Dermis microvascular lymphatic vessel endothelial cell (primary cell): ENCODE results near the gene STX8. TPM values are rescaled to one million over a fixed set of nuclear protein-coding genes. Genes with fewer than 3 reads are reported as not detected.

ENCODE experiments used
- DNase-seq, 2 donors: peaks; one replicate each; pipeline versions ENCODE4 v3.0.0 to v3.0.0-alpha.2; 2010; ENCODE audit warnings: low read depth in 2 of 2
- total RNA-seq: library from RNA; depleted of rRNA; stranded (reverse); fragments of >200 nt; gene quantifications from 2 replicates; pipeline ENCODE4 v1.2.1, GENCODE V29; 2014

Gene STX8
- total RNA-seq, 1 donor from 2014 or later: 49.3 TPM

DNA sequence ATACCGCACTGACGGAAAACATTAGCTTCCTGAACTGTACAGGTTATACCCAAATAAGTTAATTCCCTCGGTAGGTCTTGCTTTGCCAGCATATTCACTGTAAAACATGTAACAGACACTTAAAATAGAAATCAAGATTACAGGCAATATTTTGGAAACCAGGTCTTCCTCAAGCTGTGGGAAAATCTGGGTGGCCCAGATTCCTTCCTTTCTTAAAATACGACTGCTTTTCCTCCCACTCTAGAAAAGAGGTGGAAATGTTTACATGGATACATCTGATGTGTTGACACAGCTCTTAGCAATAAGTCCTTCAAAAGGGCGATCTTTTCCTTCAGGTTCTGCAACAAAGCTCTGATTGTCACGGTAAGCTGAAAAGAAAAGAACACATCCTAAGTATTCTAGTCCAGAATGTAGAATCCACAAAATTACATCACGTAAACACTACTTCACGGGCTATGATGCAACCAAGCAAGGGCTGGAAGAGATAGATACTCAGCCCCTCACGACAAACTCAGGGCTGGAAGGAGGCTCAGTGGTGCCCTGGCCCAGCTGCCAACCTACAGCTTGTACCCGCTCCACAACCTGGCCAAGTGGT, 18.4 kb downstream of the STX8 start:
- DNase-seq: no peak

DNA sequence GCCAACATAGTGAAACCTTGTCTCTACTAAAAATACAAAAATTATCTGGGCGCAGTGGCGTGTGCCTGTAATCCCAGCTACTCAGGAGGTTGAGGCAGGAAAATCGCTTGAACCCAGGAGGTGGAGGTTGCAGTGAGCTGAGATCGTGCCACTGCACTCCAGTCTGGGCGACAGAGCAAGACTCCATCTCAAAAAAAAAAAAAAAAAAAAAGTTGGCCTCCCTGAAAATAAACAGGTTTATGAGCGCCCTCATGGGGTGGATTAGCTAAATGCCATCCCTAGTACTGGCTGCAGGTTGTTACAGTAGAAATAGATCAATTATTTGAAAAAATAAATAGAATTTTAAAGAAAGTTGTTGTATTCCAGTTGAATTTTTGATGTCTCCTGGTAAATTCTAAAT, 20.9 kb downstream of the STX8 start:
- DNase-seq: peak; percentile 36 to 57

DNA sequence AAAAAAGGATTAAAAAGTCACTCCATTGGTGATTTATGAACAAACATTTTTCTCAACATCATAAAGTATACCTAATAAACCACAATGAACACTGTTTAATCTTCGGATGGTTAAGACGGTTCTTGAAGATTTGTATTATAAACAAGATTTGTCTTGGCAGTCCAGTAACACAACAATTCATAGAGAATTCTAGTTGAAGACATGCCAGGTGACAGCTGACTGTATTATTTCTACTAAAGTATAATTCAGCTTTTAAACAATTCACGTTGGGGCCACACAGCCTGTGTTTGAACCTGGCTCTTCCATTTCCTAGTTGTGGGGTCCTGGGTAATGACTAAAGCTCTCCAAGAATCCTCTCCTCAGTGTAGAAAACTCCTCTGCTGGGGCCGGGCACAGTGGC, 22.0 kb downstream of the STX8 start:
- DNase-seq: no peak

DNA sequence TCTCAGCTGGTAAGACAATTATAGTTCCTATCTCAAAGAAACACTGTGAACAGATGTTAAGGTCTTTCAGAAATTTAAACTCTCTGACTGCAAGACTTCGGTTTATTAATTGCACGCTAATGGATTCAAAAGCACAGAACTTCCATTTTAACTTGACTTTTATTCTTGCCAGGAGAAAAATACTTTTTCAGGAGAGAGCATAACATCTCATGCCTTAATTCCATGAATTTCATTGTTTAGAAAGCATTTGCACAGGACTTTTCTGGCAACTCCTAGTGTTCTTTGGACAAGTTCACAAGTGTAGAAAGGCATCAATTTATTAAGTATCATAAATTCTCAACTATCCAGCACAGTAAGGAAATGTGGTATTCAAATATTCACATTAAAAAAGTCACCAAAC, 22.4 kb downstream of the STX8 start:
- no peak for DNase-seq

DNA sequence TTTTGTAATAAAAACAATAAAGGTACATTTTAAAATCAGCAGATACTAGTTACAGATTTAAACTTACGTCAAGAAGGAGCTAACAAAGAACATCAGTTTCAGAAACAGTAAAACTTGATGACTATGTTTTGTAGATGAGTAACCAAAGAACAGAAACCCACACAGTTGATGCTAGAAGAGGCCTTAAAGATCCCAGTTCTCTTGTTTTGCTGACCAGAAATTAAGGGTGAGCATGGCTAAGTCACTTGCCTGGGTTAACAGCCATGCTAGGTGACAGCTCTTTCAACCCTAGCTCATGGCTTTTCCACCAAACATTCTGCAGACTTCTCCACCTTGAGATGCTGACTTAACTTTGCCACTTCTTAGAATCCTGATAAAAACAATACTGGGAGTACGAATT, 26.4 kb downstream of the STX8 start:
- no peak for DNase-seq

DNA sequence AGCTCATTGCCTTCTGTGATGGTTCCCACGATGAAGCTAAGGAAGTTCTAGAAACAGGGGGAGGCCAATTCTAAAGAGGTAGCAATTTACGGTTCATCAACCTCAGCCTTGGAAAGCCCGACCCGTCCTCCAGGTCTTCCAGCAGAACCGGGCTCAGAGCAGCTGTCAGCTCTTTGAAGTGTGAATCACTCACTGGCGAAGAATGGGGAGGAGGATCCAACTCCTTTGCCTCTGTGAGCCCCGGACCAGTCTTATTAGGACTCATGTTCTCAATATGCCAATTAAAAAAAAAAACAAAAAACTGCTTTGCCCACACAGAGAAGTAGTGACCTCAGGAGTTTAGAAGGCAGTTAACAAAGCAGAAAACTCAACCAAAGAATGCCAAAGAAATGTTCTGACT, 31.4 kb downstream of the STX8 start:
- DNase-seq: no peak

DNA sequence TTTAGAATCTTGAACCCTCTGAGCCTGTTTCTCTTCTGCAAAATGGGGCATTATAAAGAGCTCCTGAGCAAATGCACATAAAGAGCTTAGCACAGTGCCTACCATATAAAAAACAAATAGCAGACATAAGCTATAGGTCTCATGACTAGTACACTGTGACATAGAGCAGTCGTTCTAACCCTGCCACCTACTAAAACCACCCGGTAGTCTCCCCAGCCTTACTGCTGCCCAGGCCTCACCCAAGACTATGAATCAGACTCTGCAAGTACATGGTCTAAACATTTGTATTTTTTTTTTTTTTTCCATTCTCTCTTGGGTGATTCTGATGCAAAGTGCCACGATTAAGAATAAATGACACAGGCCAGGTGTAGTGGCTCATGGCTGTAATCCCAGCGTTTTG, 33.9 kb downstream of the STX8 start:
- DNase-seq: no peak

DNA sequence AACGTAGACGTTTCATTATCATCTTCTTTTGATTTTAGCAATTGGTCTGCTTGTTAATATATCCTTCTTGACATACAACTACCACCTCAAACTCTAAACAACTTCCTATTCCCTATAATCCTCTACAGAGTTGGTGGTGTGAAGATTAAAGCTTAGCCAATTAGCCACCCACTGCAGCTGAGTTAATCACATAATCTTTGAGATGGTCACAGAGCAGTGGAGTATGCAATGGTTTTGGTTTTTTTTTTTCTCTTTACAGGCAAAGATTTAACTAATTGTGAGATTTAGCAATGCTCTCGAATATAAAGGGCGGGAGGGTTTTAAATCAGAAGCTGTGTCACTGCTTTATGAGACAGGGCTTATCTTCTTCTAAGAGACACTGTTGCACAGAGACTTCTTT, 37.0 kb downstream of the STX8 start:
- DNase-seq: no peak

DNA sequence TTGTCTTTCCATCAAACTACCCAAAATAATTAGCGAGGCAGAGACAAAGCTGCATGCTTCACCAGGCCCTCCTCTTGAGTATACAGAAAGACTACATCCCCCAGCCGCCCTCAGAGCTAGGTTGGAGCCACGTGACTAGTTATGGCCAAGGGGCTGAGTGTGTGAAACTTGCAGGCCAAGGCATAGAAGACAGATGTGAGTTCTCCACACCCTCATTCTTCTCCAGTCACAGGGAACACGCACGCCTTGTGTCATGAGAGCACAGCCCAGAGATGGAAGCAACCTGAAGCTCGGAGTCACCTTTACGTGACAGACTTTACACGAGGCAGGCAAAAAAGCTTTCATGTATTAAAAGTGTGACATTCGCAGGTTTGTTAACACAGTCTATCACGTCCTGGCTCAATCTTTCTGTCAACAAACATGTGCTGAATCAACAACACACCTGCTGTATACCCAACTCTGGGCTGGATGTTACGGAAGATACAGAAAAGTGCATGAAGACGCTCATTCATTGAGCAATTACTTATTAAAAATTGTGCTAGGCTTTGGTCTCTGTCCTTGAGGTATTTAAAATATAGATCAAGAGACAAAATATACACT, 38.3 kb downstream of the STX8 start:
- DNase-seq: no peak

DNA sequence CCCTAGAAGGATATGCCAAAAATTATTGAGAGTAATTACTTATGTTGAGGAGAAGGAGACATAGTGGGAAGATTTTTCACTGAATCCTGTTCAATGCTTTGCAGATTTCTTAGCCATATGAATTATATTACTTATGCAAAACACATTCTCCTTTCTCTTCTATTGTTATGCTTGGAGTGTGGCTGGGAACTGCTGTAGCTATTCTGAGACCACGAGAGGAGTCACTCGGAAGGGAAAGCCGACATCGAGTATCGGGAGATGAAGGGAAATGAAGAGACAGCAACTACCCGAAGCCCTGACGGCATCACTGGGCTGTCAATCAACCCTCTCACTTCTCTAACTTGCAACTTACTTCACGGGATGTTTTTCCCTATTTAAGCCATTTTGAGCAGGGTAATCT, 39.6 kb downstream of the STX8 start:
- no peak for DNase-seq

DNA sequence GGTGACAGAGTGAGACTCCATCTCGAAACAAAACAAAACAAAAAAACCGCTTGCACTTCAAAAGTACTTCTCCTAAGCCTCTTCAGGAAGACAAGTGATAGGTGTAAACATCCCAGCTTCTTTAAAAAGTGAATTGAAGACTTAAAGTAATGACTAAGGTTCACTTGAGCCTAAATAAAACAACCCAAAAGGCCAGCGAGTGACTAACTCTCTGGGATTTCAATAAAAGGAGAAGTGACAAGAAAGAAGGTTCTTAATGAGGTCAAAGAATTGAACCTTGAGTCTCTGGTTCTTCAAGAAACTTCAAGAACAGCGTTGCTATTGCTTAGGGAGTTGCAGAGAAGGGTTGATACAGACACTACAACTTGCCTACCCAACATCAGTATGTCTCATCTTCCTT, 42.2 kb downstream of the STX8 start:
- no peak for DNase-seq

DNA sequence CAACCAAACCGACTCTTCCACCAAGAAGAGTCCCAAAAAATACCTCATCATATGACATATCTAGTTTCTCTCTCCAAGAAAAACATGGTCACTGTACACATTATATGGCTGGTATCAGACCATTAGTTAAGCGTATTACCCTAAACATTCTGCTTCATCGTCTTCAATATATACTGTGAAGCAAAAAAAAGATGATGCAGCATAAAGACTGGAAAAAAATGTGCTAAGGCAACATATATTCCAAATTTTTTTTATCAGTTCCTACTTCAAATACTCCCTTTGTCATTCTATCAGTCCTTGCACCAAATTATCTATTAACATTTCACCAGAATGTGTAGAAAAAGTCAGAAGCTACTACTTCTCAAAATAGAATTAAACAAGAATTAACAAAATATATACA, 42.9 kb downstream of the STX8 start:
- no peak for DNase-seq

DNA sequence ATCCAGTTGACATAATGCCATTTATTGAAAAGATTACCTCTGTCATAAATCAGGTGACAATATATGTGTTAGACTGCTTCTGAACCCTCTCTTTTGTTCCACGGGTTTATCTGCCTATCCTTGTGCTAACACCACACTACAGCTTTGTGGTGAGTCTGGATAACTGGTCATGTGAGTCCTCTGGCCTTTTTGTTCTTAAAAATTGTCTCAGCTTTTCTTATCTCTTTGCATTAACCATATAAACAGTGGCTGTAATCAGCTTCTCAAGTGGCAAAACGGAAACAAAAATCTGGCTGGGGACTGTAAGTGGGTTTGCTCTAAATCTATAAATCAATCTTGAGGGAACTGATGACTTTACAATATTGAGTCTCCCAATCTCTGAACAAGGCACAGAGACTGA, 44.6 kb downstream of the STX8 start:
- no peak for DNase-seq

DNA sequence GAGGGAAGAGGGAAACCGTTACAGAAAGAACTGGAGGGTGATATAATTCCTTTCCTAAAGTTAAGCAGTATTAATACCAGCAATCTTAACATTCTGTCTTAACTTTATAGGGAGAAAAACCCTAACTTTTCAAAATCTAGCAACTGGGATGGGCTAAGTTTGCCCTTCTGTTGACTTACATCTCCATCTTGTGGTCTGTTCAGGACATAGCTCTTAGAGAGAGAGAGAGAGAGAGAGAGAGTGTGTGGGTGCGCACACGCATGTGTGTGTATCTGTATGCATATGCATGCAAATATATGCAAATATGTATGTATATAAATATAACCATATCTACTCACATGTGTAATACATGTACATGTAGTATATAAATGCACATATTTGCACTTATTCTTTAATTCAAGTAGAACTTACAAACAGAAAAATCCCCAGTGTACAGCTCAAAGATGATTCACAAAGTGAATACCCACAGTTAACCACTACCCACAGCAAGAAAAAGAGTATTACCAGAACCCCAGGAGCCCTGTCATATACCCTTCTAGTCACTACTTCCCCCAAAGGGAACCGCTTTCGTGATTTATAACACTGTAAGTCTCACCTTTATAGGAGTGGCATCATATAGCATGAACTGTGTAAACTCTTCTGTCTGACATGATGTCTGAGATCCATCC, 46.5 kb downstream of the STX8 start:
- DNase-seq: peak; percentile 18 to 55

DNA sequence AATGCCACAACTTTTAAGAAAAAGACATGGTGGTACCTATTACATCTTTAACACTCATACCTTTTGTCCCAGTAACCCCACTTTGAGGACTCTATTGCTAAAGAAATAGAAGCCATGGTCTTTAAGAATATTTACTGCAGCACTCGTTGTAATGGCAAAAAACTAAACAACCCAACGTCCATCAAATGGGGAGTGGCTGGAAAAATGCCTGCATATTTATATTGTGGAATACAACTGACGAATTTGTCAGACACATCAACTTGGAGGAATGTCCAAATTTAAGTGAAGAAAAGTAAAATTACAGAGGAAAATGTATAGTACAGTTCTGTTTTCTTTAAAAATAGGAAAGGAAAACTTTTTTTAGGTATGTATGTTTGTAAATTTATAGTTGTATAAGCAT, 47.8 kb downstream of the STX8 start:
- DNase-seq: no peak

DNA sequence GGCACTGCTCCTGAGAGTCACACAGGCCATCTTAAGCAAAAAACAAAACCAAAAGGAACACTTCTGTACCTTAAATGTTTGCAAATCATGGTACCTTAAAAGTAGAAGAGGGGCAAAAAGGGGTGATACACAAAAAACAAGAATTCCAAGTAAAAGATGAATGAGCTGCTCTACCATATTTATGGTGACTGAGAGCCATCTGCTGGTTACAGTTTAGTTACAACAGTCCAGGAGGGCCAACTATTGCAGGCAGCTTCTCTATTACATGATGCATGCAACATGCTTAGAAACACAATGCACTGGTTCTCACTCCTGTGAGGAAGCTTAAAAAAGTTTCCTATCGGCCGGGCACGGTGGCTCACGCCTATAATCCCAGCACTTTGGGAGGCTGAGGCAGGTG, 53.5 kb downstream of the STX8 start:
- DNase-seq: peak; percentile 69 to 71

DNA sequence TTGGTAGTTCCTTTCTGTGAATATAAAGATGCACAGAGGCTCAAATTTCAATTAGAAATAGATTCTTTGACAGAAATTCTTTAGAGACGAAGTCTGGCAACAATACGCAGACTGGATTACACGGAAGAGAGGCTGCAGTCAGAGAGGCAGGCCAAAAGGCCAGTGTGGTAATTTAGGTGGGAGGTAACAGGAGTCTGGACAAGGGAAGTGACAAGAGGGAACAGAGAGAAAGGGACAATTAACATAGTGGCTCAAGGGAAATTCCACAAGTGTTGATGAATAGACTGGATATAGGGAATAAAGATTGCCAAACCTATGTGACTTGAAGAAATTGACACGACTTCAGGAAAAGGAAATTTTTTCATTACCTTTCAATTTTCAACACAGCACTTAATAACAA, 54.6 kb downstream of the STX8 start:
- DNase-seq: peak; percentile 13 to 26

DNA sequence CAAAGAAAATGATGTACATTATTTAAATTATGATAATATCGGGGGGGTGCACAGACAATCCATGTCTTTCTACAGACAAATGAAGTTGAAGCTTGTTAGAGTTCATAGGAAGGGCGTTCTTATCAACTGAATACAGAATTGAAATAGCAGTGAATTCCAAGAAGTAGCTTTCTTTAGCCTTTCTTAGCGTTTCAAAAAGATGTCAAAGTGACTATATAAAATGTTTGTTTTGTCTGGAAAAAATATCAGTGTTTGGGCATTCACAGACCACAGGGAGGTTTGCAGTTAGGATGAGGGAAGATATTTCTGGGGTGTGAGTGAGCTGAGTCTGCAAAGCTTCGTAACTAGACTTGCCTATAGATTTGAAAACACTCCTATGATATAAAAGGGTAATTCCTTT, 55.0 kb downstream of the STX8 start:
- no peak for DNase-seq

DNA sequence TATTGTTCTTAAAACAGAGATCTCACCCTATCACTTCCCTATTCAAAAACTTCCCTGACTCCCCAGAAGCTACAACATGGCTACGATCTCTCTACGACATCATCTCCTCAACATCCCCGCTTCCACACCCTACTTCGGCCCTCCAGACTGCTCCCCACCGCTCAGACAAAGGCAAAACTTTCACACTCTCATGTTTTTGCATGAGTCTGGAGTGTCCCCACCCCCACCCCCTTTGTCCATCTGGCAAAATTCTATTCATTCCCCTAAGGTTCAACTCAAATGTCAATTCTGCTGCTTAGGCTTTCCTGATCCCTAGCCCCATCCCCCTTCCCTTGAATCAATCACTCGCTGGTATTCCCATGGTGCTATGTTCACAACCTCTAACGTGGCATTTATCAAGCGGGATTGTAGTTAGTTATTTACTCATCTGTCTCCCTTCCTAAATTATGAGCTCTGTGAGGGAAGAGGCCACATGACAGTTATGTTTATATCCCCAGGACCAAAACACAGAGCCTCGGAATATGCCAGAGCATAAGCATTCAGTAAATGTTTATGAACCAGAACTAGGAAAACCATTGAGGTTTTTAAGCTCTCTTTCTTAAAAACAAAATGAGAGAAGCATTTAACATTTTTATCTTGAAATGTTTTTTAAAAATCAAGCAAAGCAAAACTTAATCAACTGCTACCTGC, 55.9 kb downstream of the STX8 start:
- no peak for DNase-seq

DNA sequence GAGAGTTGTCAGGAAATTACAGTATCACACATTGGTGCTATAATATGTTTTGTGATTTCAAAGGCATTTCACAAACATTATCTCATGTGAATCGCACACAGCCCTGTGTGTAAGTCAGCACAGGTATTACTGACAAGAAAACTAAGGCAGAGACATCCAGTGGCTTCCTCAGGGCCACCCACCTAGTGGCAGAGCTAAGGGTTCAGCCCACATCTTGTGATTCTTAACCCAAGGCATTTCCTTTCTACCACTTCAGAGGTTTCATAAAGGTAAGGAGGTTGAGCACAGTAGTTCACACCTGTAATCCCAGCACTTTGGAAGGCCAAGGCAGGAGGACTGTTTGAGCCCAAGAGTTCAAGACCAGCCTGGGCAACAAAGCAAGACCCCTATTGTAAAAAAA, 58.2 kb downstream of the STX8 start:
- DNase-seq: no peak

DNA sequence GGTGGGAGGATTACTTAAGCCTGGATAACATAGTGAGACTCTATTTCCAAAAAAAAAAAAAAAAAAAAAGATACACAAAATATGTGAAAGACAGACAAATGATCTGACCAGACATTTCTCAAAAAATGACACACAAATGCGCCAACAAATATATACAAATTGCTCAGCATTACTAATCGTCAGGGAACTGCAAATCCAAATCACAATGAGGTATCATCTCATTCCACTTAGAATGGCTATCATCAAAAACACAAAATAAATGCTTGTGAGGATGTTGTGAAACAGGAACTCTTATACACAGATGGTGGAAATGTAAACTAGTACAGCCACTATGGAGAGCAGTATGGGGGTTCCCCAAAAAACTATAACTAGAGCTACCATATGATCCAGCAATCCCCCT, 62.4 kb downstream of the STX8 start:
- peak in 1 of 2 donors; percentile 4 for DNase-seq

DNA sequence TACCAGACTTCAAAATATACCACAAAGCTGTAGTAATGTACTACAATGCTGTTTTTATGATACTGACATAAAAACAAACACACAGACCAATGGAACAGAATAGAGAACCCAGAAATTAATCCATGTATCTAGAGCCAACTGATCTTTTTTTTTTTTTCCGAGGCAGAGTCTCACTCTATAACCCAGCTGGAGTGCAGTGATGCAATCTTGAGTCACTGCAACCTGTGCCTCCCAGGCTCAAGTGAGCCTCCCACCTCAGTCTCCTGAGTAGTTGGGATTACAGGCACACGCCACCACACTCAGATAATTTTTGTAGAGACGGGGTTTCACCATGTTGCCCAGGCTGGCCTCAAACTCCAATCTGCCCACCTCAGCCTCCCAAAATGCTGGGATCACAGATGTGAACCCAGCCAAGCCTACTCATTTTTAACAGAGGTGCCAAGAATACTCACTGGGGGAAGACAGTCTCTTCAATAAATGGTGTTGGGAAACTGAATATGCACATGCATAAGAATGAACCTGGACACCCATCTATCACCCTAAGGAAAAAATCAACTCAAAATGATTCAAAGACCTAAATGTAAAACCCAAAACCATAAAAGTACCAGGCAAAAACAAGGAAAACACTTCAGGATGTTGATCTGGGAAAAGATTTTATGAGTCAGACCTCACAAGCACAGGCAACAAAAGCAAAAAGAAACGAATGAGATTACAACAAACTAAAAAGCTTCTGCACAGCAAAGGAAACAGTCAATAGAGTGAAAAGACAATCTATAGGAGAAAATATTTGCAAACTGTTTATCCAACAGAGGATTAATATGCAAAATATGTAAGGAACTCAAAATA, 63.1 kb downstream of the STX8 start:
- peak in 1 of 2 donors; percentile 70 for DNase-seq
